GM18508 (cell line): ENCODE results near the gene DLG5.

ENCODE experiments used
- ATAC-seq: cut with Tn5 transposase; IDR thresholded peaks from one replicate; pipeline ENCODE4 v1.9.1; 2021; ENCODE audit warnings: moderate number of reproducible peaks; ENCODE audit not compliant: insufficient read depth, unreplicated experiment

Gene DLG5

DNA sequence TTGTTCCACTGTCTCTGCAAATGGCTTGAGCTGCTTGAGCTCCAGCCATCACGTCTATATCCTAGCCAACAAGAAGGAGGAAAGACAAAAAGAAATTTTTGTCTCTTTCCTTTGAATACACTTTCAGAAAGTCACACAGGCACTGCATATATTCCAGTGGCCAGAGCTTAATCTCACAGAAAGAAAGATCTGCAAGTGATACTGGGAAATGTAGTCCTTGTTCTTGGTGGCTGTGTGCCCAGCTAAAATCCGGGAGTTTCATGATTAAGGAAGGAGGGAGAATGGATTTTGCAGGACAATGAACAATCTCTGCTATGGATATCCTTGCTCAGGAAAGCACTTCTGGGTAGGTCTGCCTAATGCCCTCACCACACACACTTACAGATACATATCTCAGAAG is 19.5 kb upstream of the DLG5 start:
- ATAC-seq = no peak

GRCh38 chr10:77944519-77944918 is 18.0 kb upstream of the DLG5 start:
- no peak for ATAC-seq

DNA sequence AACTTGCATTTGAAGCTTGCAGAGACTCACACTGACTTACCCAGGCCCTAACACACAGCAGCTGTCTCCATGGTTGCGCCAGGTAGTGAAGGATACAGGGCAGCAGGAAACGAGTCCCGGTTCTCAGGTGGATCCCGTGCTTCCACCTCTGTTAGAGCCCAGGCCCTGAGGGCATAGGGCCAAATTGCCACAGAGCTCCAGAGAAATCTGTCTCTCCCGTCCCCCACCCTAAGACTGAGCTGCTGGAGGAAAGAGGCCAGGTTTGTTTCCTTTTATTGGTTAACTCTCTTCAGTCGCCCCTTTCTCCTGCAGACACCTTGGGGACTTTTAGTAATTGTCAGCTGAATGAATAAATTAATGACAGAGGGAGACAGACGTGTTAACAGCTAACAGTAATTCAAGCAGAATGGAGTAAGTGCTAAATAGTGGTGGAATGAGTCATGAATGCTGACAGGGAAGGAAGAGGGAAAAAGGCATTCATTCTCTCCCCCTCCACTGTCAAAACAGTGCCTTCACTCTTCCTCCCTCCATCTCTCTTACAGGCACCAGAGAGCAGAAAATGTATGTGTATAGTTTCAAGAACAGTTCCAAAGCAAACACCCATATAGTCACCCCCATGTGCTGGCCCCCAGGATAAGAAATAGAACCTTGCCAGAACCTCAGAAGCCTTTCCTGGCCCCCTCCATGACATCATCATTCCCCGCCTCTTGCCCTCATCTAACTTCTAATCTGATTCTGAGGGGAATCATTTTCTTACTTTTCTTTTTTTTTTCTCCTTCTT is 16.8 kb upstream of the DLG5 start:
- no peak for ATAC-seq

DNA sequence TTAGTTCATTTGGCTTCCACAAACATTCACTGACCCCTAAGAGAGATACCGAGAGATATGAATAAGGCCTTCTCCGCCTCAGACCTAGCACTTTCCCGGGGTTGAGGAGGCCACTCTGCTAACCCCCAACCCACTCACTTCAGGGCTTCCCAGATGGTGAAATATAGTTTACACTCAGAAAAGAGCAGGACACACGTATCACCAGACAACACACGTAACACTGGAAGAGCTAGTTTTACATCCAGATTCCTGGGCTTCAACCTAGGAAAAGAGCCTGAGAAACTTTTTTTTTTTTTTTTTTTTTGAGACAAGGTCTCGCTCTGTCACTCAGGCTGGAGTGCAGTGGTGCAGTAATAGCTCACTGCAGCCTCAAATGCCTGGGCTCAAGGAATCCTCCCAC is 15.2 kb upstream of the DLG5 start:
- ATAC-seq = no peak

- no peak for ATAC-seq
These were observed 14.1 kb upstream of the DLG5 start for GRCh38 chr10:77940627-77941026.

- ATAC-seq = no peak
These were observed 13.7 kb upstream of the DLG5 start for GRCh38 chr10:77940225-77940624.

GRCh38 chr10:77939561-77940001 is 13.0 kb upstream of the DLG5 start:
- ATAC-seq = no peak

GRCh38 chr10:77936697-77937567 is 10.4 kb upstream of the DLG5 start:
- ATAC-seq = no peak

DNA sequence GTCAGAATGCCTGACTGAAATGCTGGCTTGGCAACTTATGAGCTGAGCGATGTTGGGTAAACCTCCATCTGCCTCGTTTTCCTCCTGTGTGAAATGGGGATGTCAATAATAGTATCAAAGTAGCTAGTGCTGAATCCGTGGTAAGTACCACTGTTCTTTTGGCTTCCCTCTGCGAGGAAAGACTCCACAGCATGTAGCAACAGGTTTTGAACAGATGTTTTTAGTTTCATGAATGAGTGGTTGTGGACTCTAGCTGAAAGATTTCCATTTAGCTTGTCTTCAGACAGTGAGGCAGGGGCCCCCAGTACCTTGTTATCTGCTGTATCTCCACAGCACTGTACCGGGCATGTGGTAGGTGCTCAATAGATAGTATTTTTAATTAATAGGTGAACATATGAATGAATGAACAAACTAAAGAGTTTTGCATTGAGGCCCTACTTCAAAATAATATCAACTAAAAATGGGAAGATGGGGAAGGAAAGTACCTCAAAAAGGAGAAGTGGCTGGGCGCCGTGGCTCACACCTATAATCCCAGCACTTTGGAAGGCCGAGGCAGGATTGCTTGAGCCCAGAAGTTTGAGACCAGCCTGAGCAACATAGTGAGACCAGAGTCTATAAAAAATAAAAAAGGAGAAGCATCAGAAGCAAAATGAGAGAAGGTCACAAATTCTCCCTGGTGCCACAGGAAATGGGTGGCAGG is 5.6 kb upstream of the DLG5 start:
- no peak for ATAC-seq

- no peak for ATAC-seq
These were observed 1.1 kb upstream of the DLG5 start for GRCh38 chr10:77927402-77928246.

DNA sequence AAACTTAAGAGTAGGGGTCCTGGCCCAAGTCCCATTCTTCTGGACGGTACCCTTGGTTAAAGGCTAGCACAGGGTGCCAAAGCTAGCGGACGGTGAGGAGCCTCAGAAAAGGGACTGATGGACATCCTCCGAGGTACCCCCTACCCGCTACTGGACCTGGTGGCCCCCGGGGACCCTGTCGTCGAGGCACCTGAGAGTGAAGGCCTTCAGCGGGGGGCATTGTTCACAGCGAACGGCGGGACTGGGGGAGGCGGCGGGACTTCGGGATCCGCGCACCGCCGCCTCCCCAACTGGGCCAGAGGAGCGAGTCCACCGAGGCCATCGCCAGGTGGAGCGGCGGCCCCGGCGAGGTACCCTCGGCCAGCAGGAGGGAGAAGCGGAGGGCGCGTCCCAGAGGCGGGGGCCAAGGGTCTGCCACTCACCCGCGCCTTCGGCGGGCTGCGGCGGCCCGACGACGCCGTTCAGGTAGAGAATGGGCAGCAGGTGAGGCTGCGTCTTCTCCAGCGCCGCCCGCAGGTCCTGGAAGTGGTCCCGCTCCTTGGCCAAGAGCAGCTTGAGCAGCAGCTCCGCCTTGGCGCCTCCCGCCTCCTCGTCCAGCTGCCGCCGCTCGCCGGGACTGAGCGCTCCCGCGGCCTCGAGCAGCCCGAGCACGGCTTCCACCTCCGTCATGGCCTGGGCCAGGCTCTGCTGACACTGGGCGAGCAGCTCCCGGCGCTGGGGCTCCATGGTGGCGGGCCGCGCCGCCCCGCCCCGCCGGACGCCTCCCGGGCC is 575 bp downstream of the DLG5 start:
- ATAC-seq = no peak

DNA sequence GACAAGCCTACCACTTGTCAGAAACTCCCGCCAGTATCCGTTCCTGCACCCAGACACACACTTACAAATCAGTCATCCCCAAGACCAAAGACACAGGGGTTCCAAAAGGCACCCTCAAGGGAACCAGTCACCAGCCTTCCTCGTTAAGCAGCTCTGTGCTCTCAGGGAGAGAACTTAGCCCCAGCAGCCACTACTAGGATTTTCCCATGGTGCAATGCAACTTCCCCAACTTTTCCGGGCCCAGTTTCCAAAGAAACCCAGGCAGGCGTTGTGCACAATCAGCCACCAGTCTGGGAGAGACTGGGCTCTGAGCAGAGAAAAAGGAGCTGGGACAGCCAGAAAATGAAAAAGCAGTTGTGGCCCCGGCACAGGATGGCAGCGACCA is 1.2 kb downstream of the DLG5 start:
- ATAC-seq = no peak

DNA sequence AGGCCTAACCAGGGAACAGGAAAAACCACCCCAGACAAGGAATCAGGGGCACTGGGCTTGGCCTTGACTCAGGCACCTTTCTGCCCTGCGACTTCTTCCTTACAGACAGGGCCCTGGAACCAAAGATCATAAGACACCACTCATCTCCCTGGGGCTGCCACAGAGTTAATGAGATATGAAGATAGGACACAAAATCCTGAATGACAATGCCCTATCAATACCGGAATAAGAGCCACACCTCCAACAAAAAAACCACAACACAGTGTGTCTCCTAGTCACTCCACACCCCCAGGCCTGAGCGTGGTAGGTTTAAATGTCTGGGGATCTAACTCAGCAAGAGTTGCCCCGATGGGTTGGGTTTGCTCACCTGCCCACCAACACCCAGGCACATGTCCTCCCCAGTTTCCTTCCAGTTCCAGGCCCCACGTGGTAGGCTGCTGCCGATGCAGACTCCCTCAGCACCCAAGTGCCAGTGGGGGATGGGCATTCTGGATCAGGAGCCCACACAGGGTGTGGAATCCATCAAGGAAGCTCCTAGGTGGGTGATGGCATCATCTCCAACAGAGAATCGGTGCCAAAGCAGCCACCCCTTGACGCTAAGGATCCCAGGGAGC is 3.9 kb downstream of the DLG5 start:
- no peak for ATAC-seq

GRCh38 chr10:77922055-77922454 is 4.5 kb downstream of the DLG5 start:
- ATAC-seq = no peak

- no peak for ATAC-seq
These were observed 5.2 kb downstream of the DLG5 start for GRCh38 chr10:77921395-77921794.

- ATAC-seq = no peak
These were observed 6.1 kb downstream of the DLG5 start for GRCh38 chr10:77920495-77920894.

- no peak for ATAC-seq
These were observed 6.8 kb downstream of the DLG5 start for GRCh38 chr10:77919713-77920108.

DNA sequence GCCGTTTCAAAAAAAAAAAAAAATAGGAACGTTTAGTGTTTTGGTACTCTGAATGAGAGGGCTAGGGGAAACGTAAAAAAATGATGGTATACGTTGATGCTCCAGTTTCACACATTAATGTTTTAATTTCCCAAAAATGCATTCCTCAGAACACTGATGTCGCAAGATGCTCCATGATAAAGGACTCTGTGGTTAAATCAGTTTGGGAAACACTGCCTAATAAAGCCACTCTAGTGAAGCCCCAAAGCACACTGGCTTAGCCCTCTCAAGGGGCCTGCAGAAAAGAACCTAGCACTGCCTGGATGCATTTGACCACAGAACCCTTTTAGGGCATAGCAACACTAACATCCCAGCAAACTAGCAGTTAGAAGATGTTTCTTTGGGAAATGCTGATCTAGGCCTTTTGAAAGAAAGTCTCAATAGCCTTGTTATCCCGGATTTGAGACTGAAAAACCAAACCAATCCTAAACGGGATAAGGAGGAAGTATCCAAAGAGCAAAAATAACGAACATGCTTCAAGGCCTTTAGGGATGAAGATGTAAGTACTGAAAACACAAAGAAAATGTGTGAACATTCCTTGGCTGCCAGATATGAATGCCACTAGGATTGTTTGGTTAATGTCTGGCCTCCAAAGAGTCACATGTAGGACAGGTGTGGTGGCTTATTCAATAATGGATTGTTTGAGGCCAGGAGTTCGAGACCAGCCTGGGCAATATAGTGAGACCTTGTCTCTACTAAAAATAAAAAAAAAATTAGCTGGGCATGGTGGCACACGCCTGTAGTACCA is 11.0 kb downstream of the DLG5 start:
- no peak for ATAC-seq
